HG03280 (cell line): ENCODE results near the gene C5orf63.
A peak's percentile ranks its signal among the peaks of the same experiment; 100 is the strongest.
"Not testable (repeated sequence)": the region's sequence is repeated elsewhere in the genome, so short reads cannot be mapped to it uniquely, and the experiment has no call there.

Experiments used
- ATAC-seq: cut with Tn5 transposase; IDR thresholded peaks from one replicate; pipeline ENCODE4 v1.9.1; 2021; ENCODE audit warnings: mild to moderate bottlenecking, moderate library complexity; ENCODE audit not compliant: unreplicated experiment

Gene C5orf63

GRCh38 chr5:127038550-127038949 lies 34.8 kb downstream of the C5orf63 start:
- ATAC-seq = no peak

GRCh38 chr5:127031863-127032232 lies 41.5 kb downstream of the C5orf63 start:
- no peak for ATAC-seq

GRCh38 chr5:127031147-127031862 lies 42.0 kb downstream of the C5orf63 start:
- ATAC-seq = peak; percentile 7

GRCh38 chr5:127030259-127031146 lies 42.8 kb downstream of the C5orf63 start, which contains the start of gene MARCHF3:
TSS of gene MARCHF3 (minus strand) at chr5:127030558. CDS start at chr5:126918171, 112,387 bp downstream.
- ATAC-seq = peak; percentile 97

DNA sequence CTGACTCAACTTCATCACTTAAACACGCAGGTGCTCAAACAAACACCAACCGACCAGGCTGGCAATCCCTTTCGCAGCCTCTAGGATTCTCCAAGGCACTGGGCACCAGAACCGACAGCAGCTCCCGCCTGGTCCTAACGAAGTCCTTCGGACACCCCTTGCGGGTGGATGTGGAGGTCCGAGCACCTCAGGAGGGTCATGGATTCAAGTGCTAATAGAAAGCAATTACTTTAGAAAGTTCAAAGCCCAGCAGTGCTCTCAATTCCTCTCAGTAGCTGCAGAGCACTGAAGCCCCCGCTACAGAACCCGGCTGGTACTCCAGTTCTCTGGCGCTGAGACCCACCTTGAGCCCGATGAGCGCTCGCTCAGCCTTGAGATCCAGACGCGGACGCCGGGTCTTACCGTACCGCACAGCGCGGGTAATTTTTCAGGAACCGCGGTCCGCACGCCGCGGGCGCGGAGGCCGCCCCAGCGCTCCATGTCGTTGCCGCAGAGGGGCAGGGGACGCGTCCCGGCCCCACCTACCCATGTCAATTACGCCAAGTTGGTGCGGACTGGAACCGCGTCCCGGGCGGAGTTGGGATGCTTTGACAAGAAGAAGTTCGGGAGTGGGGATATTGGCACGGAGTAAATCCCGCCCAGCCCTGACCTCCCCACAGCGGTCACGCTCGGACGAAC lies 43.6 kb downstream of the C5orf63 start:
- peak; percentile 12 for ATAC-seq

GRCh38 chr5:127028822-127029457 lies 44.4 kb downstream of the C5orf63 start:
- ATAC-seq = no peak

DNA sequence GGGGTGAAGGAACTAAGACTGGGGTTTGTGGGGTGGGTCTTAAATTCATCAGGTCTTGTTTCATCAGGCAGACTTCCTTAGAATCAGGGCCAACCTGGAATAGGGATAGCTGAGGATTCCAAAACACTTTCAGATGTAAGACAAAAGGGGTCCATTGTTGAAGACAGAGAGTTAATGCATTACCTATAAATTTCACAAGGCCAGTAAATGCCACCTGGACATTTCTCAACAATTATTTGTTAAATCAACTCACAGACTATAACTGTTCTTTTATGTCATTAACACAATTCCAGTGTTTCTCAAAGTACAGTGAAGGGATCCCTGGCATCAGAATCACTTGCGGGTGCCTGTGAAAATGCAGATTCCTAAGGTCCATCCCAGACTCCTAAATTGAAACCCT lies 45.8 kb downstream of the C5orf63 start:
- ATAC-seq = no peak

DNA sequence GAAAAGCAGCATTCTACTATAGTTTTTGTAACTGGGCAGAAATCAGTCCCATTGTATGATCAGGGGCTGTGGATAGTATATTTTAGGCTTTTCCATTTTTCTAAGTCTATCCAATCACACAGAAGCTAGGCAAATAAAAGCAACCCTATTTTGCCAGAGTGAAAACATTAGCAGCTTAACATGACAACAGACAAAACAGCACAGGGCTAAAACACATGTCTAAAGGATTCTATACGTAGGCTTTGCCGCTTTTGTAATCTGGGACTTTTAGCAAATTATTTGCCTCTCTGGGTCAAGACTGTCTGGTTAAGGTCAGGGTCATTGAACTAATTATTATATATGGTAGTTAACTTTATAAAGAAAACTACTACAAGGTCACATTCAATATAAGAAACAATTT lies 47.1 kb downstream of the C5orf63 start:
- ATAC-seq = no peak

GRCh38 chr5:127025467-127025866 lies 47.8 kb downstream of the C5orf63 start:
- ATAC-seq = no peak

DNA sequence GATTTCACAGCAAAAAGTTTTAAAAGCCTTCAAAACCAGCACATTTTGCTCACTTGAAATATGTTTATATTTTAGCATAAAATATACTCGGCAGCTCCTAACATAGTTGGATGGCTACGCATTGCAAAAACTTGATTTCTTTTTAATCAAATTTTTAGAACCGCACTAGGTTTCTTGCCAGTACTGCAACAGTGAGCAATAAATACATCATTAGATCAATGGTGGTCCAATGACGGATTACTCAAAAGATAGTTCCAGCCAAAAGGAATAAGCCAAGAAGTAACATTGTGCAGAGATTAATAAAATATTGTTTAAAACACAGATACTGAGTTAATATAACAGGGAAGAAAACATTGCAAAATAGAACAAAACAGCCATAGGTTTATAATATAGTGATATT lies 48.5 kb downstream of the C5orf63 start:
- ATAC-seq = no peak

GRCh38 chr5:127023552-127024191 lies 49.6 kb downstream of the C5orf63 start:
- not testable (repeated sequence) for ATAC-seq

DNA sequence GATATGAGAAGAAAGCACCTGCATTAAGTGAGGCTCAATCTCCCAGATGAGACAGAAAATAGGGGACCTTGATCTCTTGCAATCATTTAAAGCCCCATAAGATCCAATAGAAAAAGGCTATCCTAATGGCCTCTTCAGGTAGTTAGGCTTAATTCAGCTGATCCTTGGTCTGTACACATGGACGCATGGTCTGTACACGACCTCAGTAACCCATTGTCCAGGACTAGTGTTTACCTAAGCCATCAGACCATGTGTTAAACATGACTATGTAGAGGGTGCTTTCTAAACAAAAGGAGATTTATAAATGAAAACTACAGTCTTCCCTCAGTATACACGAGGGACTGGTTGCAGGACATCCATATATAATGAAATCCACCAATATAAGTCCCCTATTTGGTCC lies 50.5 kb downstream of the C5orf63 start:
- ATAC-seq = no peak

- no peak for ATAC-seq
These were observed 53.4 kb downstream of the C5orf63 start for GRCh38 chr5:127019928-127020327.

DNA sequence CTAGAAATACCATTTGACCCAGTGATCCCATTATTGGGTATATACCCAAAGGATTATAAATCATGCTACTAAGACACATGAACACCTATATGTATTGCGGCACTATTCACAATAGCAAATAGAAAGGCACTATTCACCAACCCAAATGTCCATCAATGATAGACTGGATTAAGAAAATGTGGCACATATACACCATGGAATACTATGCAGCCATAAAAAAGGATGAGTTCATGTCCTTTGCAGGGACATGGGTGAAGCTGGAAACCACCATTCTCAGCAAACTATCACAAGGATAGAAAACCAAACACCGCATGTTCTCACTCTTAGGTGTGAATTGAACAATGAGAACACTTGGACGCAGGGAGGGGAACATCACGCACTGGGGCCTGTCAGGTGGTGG lies 56.6 kb downstream of the C5orf63 start:
- ATAC-seq = not testable (repeated sequence)

DNA sequence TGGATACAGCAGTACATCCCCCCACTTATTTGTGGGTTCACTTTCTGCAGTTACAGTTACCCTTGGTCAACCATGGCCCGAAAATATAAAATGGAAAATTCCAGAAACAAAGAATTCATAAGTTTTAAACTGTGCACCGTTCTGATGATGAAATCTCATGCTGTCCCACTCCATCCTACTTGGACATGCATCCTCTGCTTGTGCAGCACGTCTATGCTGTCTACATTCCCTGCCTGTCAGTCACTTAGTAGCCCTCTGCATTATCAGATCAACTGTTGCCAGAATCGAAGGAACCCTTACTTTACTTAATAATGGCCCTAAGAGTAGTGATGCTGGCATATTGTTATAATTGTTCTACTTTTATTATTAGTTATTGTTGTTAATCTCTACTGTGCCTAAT lies 57.6 kb downstream of the C5orf63 start:
- no peak for ATAC-seq

DNA sequence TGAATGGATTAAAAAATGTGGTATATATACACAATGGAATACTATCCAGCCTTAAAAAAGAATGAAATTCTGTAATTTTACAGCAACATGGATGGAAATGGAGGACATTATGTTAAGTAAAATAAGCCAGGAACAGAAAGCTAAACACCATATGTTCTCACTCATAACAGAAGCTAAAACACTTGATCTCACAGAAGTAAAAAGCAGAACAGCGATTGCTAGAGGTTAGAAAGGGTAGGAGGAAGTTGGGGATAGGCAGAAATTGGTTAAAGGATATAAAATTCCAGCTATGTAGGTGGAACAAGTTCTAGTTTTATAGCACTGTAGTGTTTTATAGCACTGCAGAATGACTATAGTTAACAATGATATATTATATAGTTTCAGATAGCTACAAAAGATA lies 58.7 kb downstream of the C5orf63 start:
- ATAC-seq = peak; percentile 49

DNA sequence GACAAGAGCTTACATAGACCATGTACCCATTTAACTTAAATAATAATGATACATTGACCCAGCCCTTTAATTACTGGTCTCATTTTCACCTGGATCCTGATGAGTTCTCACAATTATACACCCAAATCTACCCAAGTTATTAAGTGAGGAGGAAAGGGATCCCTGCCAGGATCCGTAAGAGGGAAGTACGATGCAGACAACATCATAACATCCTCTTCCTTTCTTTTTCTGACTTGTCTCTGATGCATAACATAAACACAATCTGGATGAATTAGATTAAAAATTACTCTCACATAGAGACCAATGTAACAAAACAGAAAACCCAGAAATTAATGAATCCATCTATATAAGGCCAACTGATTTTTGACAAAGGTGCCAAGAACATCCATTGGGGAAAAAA lies 59.9 kb downstream of the C5orf63 start:
- no peak for ATAC-seq

DNA sequence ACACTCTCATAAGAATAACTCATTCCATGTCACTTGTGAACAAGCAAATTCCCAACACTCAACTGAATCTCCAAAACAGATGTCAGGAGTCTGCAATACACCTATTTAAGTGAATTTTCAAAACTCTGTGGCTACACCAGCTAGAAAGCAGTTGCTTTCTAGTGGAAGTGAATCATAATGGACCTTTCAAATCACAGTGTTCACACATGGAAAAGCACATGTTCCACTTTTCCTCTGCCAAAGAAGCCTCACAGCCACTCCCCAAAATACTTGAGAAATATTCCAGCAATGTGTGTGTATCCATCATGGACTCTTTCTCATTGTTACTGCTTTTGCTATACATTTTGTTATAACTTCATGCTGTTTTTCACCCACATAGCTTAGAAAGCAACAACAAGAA lies 60.4 kb downstream of the C5orf63 start:
- ATAC-seq = no peak

GRCh38 chr5:127011961-127012644 lies 61.2 kb downstream of the C5orf63 start:
- ATAC-seq = peak; percentile 62

DNA sequence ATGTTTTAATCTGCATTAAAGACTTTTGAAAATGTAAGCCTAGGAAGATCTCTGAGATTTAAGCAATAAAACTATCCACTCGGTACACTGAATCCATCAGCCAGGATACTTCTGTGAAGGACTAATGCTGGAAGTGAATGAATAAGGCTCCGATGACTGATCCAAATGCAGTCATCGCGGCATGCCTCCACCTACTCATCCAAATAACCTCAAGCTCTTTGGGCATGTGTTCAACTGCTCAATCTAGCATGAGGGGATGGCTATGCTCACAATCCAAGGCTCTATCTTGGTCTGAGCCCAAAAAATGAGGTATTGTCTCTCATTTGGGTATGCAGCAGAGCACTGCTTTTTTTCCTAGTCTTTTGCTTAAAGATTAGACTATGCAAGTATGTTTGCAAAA lies 62.1 kb downstream of the C5orf63 start:
- no peak for ATAC-seq
